Suprapubic skin (tissue), 3 donors: ENCODE measurements around the gene RBKS.

ENCODE experiments used
- EP300 ChIP-seq: sonication (generic); formaldehyde crosslinking; IDR thresholded peaks from one replicate; pipeline ENCODE4 v1.6.1; 2017; ENCODE audit warnings: antibody characterized with exemption
- POLR2A ChIP-seq, 2 donors: fragments of 450-650 bp; IDR thresholded peaks; one replicate each; pipeline ENCODE4 v1.6.1; 2017; ENCODE audit warnings: antibody characterized with exemption in 2 of 2, mild to moderate bottlenecking in 2 of 2, moderate library complexity in 2 of 2
- TF ChIP-seq, protein P1 (sequence below), 2 donors: fragments of 200-600 bp in 1 of 2; fragments of 450-650 bp in 1 of 2; sonication (generic) in 1 of 2; IDR thresholded peaks; one replicate each; pipeline ENCODE4 v1.5.1; 2016 to 2019; ENCODE audit warnings: antibody characterized with exemption in 2 of 2, mild to moderate bottlenecking in 1 of 2, moderate library complexity in 1 of 2

DNA sequence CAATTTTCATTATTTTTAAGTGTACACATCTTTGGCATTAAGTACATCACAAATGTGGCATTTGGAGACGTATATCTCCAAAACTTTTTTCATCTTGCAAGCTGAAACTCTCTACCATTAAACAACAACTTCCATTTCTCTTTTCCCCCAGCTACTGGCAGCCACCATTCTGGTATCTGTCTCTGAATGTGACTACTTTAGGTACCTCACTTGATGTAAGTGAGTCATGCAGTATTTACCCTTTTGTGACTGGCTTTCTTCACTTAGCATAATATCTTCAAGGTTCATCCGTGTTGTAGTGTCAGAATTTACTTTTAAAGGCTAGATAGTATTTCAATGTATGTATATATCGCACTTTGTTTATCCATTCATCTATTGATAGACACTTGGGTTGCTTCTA, 17.4 kb upstream of the RBKS start:
- TF ChIP-seq POLR2A (IDR thresholded peaks at IDR 0.05) (no peak), EP300 (no peak)
- TF ChIP-seq, protein P1, sequence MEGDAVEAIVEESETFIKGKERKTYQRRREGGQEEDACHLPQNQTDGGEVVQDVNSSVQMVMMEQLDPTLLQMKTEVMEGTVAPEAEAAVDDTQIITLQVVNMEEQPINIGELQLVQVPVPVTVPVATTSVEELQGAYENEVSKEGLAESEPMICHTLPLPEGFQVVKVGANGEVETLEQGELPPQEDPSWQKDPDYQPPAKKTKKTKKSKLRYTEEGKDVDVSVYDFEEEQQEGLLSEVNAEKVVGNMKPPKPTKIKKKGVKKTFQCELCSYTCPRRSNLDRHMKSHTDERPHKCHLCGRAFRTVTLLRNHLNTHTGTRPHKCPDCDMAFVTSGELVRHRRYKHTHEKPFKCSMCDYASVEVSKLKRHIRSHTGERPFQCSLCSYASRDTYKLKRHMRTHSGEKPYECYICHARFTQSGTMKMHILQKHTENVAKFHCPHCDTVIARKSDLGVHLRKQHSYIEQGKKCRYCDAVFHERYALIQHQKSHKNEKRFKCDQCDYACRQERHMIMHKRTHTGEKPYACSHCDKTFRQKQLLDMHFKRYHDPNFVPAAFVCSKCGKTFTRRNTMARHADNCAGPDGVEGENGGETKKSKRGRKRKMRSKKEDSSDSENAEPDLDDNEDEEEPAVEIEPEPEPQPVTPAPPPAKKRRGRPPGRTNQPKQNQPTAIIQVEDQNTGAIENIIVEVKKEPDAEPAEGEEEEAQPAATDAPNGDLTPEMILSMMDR (IDR thresholded peaks at IDR 0.05): no peak
